ENCODE data around the gene TAX1BP1. TPM values are rescaled to one million over a fixed set of nuclear protein-coding genes. Genes with fewer than 3 reads are reported as not detected.
A peak's percentile ranks its signal among the peaks of the same experiment; 100 is the strongest.

The TAX1BP1 gene
- polyA plus RNA-seq, 1 donor from 2014 or later = 115 TPM

DNA sequence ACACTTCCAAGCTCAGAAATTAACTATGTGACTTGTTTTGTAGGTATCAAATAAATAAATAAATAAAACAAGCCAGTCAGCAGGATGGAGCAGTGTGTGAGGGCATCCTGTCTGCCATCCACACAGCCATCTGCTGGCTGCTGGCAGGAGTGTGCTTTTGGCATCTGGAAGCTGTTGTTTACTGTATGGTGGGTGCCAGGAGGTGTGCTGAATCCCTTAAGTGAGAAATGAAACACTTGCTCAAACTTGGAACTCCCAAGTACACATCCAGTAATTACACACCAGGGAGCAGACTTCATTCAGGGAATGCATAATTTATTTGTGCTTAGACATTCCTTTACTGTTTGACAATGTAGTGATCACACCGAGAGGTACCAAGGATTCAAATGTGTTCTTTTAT lies 16.9 kb upstream of the TAX1BP1 start:
- no peak overlapping the region for H3K9ac ChIP-seq (ENCODE audit: low read length)
- H3K4me2 ChIP-seq (ENCODE audit: low read length) = no peak overlapping the region
- no peaks in the 10 kb centered on the region for H3K9me2 ChIP-seq (ENCODE audit: insufficient read depth, low read length)
- no peaks in the 10 kb centered on the region for H3K36me3 ChIP-seq (ENCODE audit: insufficient read depth, low read length)
- no peaks in the 10 kb centered on the region for H3K79me2 ChIP-seq (replicated peaks; ENCODE audit: insufficient read depth, low read length)
- no peak overlapping the region for H2AFZ ChIP-seq (ENCODE audit: low read depth, low read length)
- no peak overlapping the region for H3K4me3 ChIP-seq (ENCODE audit: low read length)
- H3K27me3 ChIP-seq (ENCODE audit: insufficient read depth, low read depth, low read length) = no peaks in the 10 kb centered on the region
- no peaks in the 10 kb centered on the region for H3F3A ChIP-seq (ENCODE audit: insufficient read depth, low read length, poor library complexity, severe bottlenecking)
- peak; percentile 39 for TF ChIP-seq CTCF (IDR thresholded peaks at IDR 0.05; ENCODE audit: poor library complexity, severe bottlenecking)
- peak; percentile 31 for TF ChIP-seq RAD21 (conservative IDR thresholded peaks at IDR 0.05)
- TF ChIP-seq SMC3 (conservative IDR thresholded peaks at IDR 0.05; ENCODE audit: poor library complexity) = peak; percentile 43
- no peak for TF ChIP-seq POLR2AphosphoS5 (IDR thresholded peaks at IDR 0.05)
- H3K27ac ChIP-seq (ENCODE audit: low read length) = no peak overlapping the region
- H4K20me1 ChIP-seq (ENCODE audit: insufficient read depth) = no peaks in the 10 kb centered on the region
- no peaks in the 10 kb centered on the region for H3K9me3 ChIP-seq (ENCODE audit: low read length)

DNA sequence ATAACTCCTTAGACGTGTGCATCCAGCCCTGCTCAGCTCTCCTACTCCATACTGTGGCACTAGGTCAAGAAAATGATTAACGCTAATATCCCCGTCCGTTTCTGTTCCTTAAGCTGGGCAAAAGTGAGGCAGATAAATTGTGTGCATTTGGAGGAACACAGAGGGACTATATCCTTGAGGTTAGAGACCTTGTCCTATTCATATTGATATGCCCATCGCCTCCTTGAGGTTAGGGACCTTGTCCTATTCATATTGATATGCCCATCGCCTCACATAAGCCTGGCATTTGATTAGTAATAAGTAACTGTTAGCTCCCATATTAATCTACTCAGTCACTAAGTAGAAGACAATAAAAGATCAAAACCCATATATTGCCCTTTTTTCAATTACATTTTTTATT lies 12.9 kb upstream of the TAX1BP1 start:
- H3K27ac ChIP-seq (ENCODE audit: low read length) = no peak overlapping the region
- no peak overlapping the region for H3K4me3 ChIP-seq (ENCODE audit: low read length)
- H3K9ac ChIP-seq (ENCODE audit: low read length) = no peak overlapping the region
- no peaks in the 10 kb centered on the region for H3K9me3 ChIP-seq (ENCODE audit: low read length)
- TF ChIP-seq RAD21 (conservative IDR thresholded peaks at IDR 0.05) (no peak), EP300 (conservative IDR thresholded peaks at IDR 0.05; ENCODE audit: poor library complexity, severe bottlenecking) (no peak), SMC3 (conservative IDR thresholded peaks at IDR 0.05; ENCODE audit: poor library complexity) (no peak), POLR2AphosphoS5 (IDR thresholded peaks at IDR 0.05) (no peak), CTCF (IDR thresholded peaks at IDR 0.05; ENCODE audit: poor library complexity, severe bottlenecking) (no peak), TAF1 (IDR thresholded peaks at IDR 0.05; ENCODE audit: low read depth) (no peak), EZH2 (IDR thresholded peaks at IDR 0.05; ENCODE audit: borderline replicate concordance, insufficient read depth, low read length, poor library complexity, severe bottlenecking) (no peak), MXI1 (conservative IDR thresholded peaks at IDR 0.05; ENCODE audit: poor library complexity, severe bottlenecking) (no peak)
- TF ChIP-seq, protein P1, sequence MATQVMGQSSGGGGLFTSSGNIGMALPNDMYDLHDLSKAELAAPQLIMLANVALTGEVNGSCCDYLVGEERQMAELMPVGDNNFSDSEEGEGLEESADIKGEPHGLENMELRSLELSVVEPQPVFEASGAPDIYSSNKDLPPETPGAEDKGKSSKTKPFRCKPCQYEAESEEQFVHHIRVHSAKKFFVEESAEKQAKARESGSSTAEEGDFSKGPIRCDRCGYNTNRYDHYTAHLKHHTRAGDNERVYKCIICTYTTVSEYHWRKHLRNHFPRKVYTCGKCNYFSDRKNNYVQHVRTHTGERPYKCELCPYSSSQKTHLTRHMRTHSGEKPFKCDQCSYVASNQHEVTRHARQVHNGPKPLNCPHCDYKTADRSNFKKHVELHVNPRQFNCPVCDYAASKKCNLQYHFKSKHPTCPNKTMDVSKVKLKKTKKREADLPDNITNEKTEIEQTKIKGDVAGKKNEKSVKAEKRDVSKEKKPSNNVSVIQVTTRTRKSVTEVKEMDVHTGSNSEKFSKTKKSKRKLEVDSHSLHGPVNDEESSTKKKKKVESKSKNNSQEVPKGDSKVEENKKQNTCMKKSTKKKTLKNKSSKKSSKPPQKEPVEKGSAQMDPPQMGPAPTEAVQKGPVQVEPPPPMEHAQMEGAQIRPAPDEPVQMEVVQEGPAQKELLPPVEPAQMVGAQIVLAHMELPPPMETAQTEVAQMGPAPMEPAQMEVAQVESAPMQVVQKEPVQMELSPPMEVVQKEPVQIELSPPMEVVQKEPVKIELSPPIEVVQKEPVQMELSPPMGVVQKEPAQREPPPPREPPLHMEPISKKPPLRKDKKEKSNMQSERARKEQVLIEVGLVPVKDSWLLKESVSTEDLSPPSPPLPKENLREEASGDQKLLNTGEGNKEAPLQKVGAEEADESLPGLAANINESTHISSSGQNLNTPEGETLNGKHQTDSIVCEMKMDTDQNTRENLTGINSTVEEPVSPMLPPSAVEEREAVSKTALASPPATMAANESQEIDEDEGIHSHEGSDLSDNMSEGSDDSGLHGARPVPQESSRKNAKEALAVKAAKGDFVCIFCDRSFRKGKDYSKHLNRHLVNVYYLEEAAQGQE (IDR thresholded peaks at IDR 0.05; ENCODE audit: borderline replicate concordance) = no peak
- H2AFZ ChIP-seq (ENCODE audit: low read depth, low read length) = no peak overlapping the region
- H3K9me2 ChIP-seq (ENCODE audit: insufficient read depth, low read length) = no peaks in the 10 kb centered on the region
- H3K79me2 ChIP-seq (replicated peaks; ENCODE audit: insufficient read depth, low read length) = no peaks in the 10 kb centered on the region
- no peaks in the 10 kb centered on the region for H3K27me3 ChIP-seq (ENCODE audit: insufficient read depth, low read depth, low read length)
- no peaks in the 10 kb centered on the region for H4K20me1 ChIP-seq (ENCODE audit: insufficient read depth)
- no peaks in the 10 kb centered on the region for H3F3A ChIP-seq (ENCODE audit: insufficient read depth, low read length, poor library complexity, severe bottlenecking)
- no peaks in the 10 kb centered on the region for H3K36me3 ChIP-seq (ENCODE audit: insufficient read depth, low read length)
- no peak overlapping the region for H3K4me2 ChIP-seq (ENCODE audit: low read length)
